Cardiac muscle cell (in vitro differentiated cells and primary cell): ENCODE measurements around the gene MBD4. TPM values are rescaled to one million over a fixed set of nuclear protein-coding genes. Genes with fewer than 3 reads are reported as not detected.

ENCODE experiments used
- DNase-seq, 2 donors: peaks; one replicate each; pipeline versions ENCODE4 v3.0.0 to v3.0.0-alpha.2; 2010 to 2017; ENCODE audit warnings: low read depth in 1 of 2, low spot score in 1 of 2
- H3K27ac ChIP-seq: fragments of 200-600 bp; sonication (generic); 2 replicates; pipeline ENCODE4 v1.5.1; 2016
- H3K27me3 ChIP-seq: fragments of 200-600 bp; sonication (generic); 2 replicates; pipeline ENCODE4 v1.6.0; 2016; ENCODE audit warnings: control low read depth
- H3K36me3 ChIP-seq: fragments of 200-600 bp; sonication (generic); 2 replicates; pipeline ENCODE4 v1.5.1; 2016; ENCODE audit warnings: control low read depth
- H3K4me1 ChIP-seq: fragments of 200-600 bp; sonication (generic); 2 replicates; pipeline ENCODE4 v1.8.1; 2017; ENCODE audit warnings: low read depth, mild to moderate bottlenecking, mixed run types
- H3K4me3 ChIP-seq: fragments of 200-600 bp; sonication (generic); 2 replicates; pipeline ENCODE4 v1.5.1; 2016; ENCODE audit warnings: mild to moderate bottlenecking
- H3K9me3 ChIP-seq: fragments of 200-600 bp; sonication (generic); 2 replicates; pipeline ENCODE4 v1.5.1; 2017; ENCODE audit warnings: low read depth, mild to moderate bottlenecking, control low read depth
- CTCF ChIP-seq: IDR thresholded peaks from 2 replicates; pipeline ENCODE4 v1.5.1; 2012; ENCODE audit warnings: low read depth, mild to moderate bottlenecking, low read length
- polyA plus RNA-seq: library from polyadenylated mRNA; unstranded; fragments of >200 nt; fragmentation: Nextera tagmentation; extraction: Ambion mirVana; gene quantifications from 2 replicates; pipeline ENCODE4 v1.2.1, GENCODE V29; 2016
- total RNA-seq: library from RNA; depleted of rRNA; stranded (reverse); fragments of >200 nt; gene quantifications from 2 replicates; pipeline ENCODE4 v1.2.3, GENCODE V29; 2016

MBD4 gene
- total and polyA plus RNA-seq, 2 experiments from 2014 or later: 30.0 to 39.8 TPM

DNA sequence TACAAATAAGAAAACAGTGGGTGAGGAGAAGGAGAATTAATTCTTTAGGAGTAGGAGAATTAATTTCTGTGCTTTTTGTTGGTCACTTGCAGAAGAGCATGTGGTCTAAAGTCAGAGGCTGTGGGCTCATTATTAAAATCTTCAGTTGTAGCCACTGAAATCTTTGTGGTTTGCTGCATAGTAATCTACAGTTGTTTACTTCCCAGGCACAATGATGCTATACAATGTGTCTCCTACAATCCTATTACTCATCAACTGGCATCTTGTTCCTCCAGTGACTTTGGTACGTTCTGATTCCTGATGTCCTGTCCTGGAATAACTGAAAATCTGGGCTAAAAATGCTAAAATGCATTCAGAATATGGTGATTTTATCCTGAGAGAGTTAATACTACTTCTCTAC lies 21.3 kb upstream of the MBD4 start:
- H3K4me3 ChIP-seq: no peak overlapping the region
- no peaks in the 10 kb centered on the region for H3K36me3 ChIP-seq
- DNase-seq: peak in 1 of 2 donors; percentile 77
- no peak for TF ChIP-seq CTCF
- no peak overlapping the region for H3K27ac ChIP-seq
- H3K4me1 ChIP-seq: peaks cover 11% of the 10 kb centered on the region
- no peaks in the 10 kb centered on the region for H3K27me3 ChIP-seq
- H3K9me3 ChIP-seq: no peaks in the 10 kb centered on the region

- Histone ChIP-seq H3K27me3 (no peaks in the 10 kb centered on the region), H3K27ac (no peak overlapping the region), H3K4me3 (no peak overlapping the region), H3K36me3 (no peaks in the 10 kb centered on the region), H3K9me3 (no peaks in the 10 kb centered on the region), H3K4me1 (peaks cover 14% of the 10 kb centered on the region)
- no peak for DNase-seq
- TF ChIP-seq CTCF: no peak
These were observed 20.8 kb upstream of the MBD4 start for GRCh38 chr3:129460572-129460971.

DNA sequence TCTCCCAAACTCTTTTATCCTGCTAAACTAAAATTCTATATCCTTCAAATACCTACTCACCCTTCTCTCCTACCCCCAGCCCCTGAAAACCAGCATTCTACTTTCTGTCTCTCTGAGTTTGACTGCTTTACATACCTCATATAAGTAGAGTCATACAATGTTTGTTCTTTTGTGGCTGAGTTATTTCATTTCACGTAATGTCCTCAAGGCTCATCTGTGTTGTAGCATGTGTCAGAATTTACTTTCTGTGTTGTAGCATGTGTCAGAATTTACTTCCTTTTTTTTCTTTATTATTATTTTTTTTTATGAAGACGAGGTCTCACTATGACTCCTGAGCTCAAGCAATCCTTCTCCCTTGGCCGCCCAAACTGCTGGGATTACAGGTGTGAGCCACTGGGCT lies 20.4 kb upstream of the MBD4 start:
- no peaks in the 10 kb centered on the region for H3K9me3 ChIP-seq
- no peak for TF ChIP-seq CTCF
- no peaks in the 10 kb centered on the region for H3K36me3 ChIP-seq
- H3K27ac ChIP-seq: no peak overlapping the region
- no peak overlapping the region for H3K4me3 ChIP-seq
- DNase-seq: no peak
- no peaks in the 10 kb centered on the region for H3K27me3 ChIP-seq
- peaks cover 16% of the 10 kb centered on the region for H3K4me1 ChIP-seq

DNA sequence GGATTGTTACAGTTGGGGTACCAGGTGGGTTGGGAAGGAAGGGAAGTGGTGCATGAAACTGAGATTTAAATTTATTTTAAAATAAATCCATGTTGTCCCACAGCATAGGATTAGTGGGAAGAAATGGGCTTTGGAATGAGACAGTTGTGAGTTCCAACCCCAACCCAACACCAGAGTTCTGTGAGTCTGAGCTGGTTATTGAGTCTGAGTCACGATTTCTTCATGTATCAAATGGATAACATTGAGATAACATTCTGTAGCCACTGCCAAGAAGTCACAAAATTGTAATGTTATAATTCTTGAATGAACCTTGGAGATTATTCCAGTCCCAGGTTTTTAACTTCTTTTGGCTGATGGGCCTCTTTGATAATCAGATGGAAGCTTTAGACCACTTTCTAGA lies 14.0 kb upstream of the MBD4 start:
- no peaks in the 10 kb centered on the region for H3K27me3 ChIP-seq
- H3K36me3 ChIP-seq: no peaks in the 10 kb centered on the region
- H3K4me1 ChIP-seq: peaks cover 38% of the 10 kb centered on the region
- no peak overlapping the region for H3K4me3 ChIP-seq
- DNase-seq: peak in 1 of 2 donors; percentile 74
- TF ChIP-seq CTCF: no peak
- no peaks in the 10 kb centered on the region for H3K9me3 ChIP-seq
- H3K27ac ChIP-seq: peak overlapping the region; percentile 76

DNA sequence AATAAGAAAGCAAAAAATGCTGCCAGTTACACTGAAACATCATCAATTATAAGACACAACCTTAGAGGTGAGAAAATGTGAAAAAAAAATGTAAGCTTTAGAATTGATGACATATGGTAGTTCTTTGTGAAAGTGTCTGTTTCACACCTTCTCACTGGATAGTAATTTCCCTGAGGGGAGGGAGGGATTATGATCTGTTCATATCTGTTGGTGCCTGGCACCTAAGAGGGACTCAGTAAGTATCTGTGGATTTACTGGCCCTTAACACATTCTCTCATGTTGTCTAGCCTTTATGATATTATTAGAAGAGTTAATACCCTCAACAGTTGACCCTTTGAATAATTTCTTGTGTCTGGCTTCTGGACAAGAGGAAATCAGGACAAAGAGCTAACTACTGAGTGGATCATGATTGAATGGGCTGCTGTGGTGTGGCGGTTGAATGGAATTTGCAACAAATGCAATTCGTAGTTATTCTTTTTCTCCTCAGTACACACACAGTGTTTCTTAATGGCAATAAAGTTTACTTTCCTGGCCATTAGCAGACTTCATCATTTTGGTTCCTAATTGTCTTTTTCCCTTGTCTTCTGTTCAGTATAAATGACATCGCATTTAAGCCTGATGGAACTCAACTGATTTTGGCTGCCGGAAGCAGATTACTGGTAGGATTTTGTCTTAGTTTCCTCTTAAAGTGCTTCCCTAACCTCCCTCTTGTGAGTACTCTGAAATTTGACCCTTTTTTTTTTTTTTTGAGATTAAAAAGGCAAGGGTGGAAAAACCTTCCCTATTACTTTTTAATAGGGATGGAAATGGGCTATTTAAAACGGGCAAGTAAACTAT lies 9.7 kb upstream of the MBD4 start:
- no peaks in the 10 kb centered on the region for H3K9me3 ChIP-seq
- H3K4me1 ChIP-seq: peaks cover 44% of the 10 kb centered on the region
- no peak for DNase-seq
- no peak overlapping the region for H3K27ac ChIP-seq
- no peak overlapping the region for H3K4me3 ChIP-seq
- no peaks in the 10 kb centered on the region for H3K27me3 ChIP-seq
- H3K36me3 ChIP-seq: no peaks in the 10 kb centered on the region
- no peak for TF ChIP-seq CTCF
